PC-3 (cell line): ENCODE results near the gene PDE3B. TPM values are rescaled to one million over a fixed set of nuclear protein-coding genes. Genes with fewer than 3 reads are reported as not detected.
"Not testable (repeated sequence)": the region's sequence is repeated elsewhere in the genome, so short reads cannot be mapped to it uniquely, and the experiment has no call there.

Experiments
- ATAC-seq: fragments of 200-7000 bp; cut with Tn5 transposase; 2 replicates; pipeline ENCODE4 v1.9.1; 2020; ENCODE audit warnings: mild to moderate bottlenecking, moderate library complexity
- BruUV-seq: library from RNA; stranded (reverse); fragments of 400-500 nt; replicated peaks from 2 replicates; lab custom pipeline; 2021; lab: Mats Ljungman, UMichigan
- CTCF ChIA-PET: fragments of 300-600 bp; sonication (Branson Sonifier 250); formaldehyde crosslinking; loops from one replicate; lab custom pipeline; 2022; ENCODE audit warnings: antibody characterized with exemption; lab: Charles Lee
- POLR2A ChIA-PET: fragments of 300-600 bp; sonication (Branson Sonifier 250); formaldehyde crosslinking; loops from one replicate; lab custom pipeline; 2022; ENCODE audit warnings: antibody characterized with exemption; ENCODE audit not compliant: unreplicated experiment; lab: Charles Lee
- DNase-seq: peaks from one replicate; pipeline ENCODE4 v3.0.0-alpha.2; 2015
- H2AFZ ChIP-seq: fragments of 300-600 bp; sonication (generic); 2 replicates; pipeline ENCODE4 v1.6.0; 2016; ENCODE audit warnings: antibody characterized with exemption, low read length
- H3F3A ChIP-seq: fragments of 300-600 bp; sonication (generic); one replicate; pipeline ENCODE4 v1.6.0; 2017; ENCODE audit warnings: antibody characterized with exemption, low read length, control low read depth, mild to moderate bottlenecking; ENCODE audit not compliant: unreplicated experiment
- H3K27ac ChIP-seq: fragments of 300-600 bp; sonication (generic); 2 replicates; pipeline ENCODE4 v1.5.1; 2016; ENCODE audit warnings: mild to moderate bottlenecking, low read length
- H3K27me3 ChIP-seq: fragments of 300-600 bp; sonication (generic); 2 replicates; pipeline ENCODE4 v1.6.1; 2016; ENCODE audit warnings: low read length, mixed read lengths
- H3K36me3 ChIP-seq: fragments of 300-600 bp; sonication (generic); 2 replicates; pipeline ENCODE4 v1.6.1; 2016; ENCODE audit warnings: low read depth, mixed run types, low read length, mixed read lengths
- H3K4me1 ChIP-seq: fragments of 300-600 bp; sonication (generic); 2 replicates; pipeline ENCODE4 v1.5.1; 2016; ENCODE audit warnings: low read length; ENCODE audit not compliant: insufficient read depth
- H3K4me2 ChIP-seq: fragments of 300-600 bp; sonication (generic); 2 replicates; pipeline ENCODE4 v1.6.0; 2016; ENCODE audit warnings: low read length
- H3K4me3 ChIP-seq: fragments of 300-600 bp; sonication (generic); 2 replicates; pipeline ENCODE4 v1.5.1; 2016; ENCODE audit warnings: mild to moderate bottlenecking, low read length, mixed read lengths
- H3K79me2 ChIP-seq: fragments of 300-600 bp; sonication (generic); 2 replicates; pipeline ENCODE4 v1.6.1; 2017; ENCODE audit warnings: low read length, mixed read lengths
- H3K9ac ChIP-seq: fragments of 300-600 bp; sonication (generic); 2 replicates; pipeline ENCODE4 v1.6.0; 2016; ENCODE audit warnings: mild to moderate bottlenecking, low read length
- H3K9me2 ChIP-seq: fragments of 300-600 bp; sonication (generic); replicated peaks from 2 replicates; pipeline ENCODE4 v1.6.1; 2016; ENCODE audit warnings: mixed run types, low read length, mixed read lengths
- H3K9me3 ChIP-seq: fragments of 300-600 bp; sonication (generic); 2 replicates; pipeline ENCODE4 v1.6.1; 2016; ENCODE audit warnings: low read length, mixed read lengths
- H4K20me1 ChIP-seq: fragments of 300-600 bp; sonication (generic); 2 replicates; pipeline ENCODE4 v1.6.1; 2016; ENCODE audit warnings: low read length, mixed read lengths
- EZH2 ChIP-seq: fragments of 300-600 bp; sonication (generic); IDR thresholded peaks from one replicate; pipeline ENCODE4 v1.6.1; 2017; ENCODE audit warnings: antibody characterized with exemption, mild to moderate bottlenecking, low read length; ENCODE audit not compliant: unreplicated experiment
- EZH2phosphoT487 ChIP-seq: fragments of 300-600 bp; sonication (generic); IDR thresholded peaks from 2 replicates; pipeline ENCODE4 v1.6.1; 2018; ENCODE audit warnings: mild to moderate bottlenecking, antibody characterized with exemption, low read length, borderline replicate concordance
- intact Hi-C: fragments of 100-400 bp; cut with micrococcal nuclease; formaldehyde crosslinking; loops from 2 replicates; pipeline ENCODE4 v1.9.0; 2023
- total RNA-seq: library from RNA; depleted of rRNA; stranded (reverse); fragments of >200 nt; gene quantifications from 2 replicates; pipeline ENCODE4 v1.2.3, GENCODE V29; 2014
- TF ChIP-seq, protein P1 (sequence below): fragments of 300-600 bp; sonication (generic); conservative IDR thresholded peaks from 2 replicates; pipeline ENCODE4 v1.5.1; 2017; ENCODE audit warnings: antibody characterized with exemption, low read depth, mild to moderate bottlenecking, low read length

PDE3B gene
- total RNA-seq, 1 experiment from 2014 or later = 0.11 TPM

DNA sequence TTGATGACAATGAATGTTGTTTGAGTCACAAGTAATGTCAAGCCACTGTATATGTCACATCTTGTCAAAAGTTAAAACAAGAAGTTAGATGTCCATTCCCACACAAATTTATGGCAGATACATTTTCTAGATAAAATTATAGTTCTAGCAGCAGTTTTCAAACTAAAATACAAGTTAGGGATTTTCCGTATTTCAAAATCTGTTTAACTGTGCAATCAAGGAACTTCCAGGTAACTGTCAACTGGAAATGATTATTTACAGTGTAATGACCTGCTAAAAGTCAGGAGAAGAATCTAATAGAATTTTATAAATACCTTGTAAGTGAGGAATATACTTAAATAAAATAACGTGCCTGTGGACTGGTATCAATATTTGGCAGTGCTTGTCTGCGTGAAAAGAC, 111.5 kb downstream of the PDE3B start:
- Histone ChIP-seq H3K4me1 (no peaks in the 10 kb centered on the region), H3K27ac (no peak overlapping the region), H3F3A (no peaks in the 10 kb centered on the region), H3K4me2 (no peak overlapping the region), H2AFZ (no peak overlapping the region), H3K4me3 (no peak overlapping the region), H3K36me3 (no peaks in the 10 kb centered on the region), H3K27me3 (0 out of 2 replicates have a peak, but pooled peaks cover 6% of the 10 kb centered on the region), H3K9me3 (no peaks in the 10 kb centered on the region), H3K9ac (no peak overlapping the region), H3K9me2 (no peaks in the 10 kb centered on the region), H4K20me1 (no peaks in the 10 kb centered on the region), H3K79me2 (no peaks in the 10 kb centered on the region)
- ChIA-PET CTCF (no interaction called here), POLR2A (no interaction called here)
- intact Hi-C loops = no loop called here
- TF ChIP-seq, protein P1, sequence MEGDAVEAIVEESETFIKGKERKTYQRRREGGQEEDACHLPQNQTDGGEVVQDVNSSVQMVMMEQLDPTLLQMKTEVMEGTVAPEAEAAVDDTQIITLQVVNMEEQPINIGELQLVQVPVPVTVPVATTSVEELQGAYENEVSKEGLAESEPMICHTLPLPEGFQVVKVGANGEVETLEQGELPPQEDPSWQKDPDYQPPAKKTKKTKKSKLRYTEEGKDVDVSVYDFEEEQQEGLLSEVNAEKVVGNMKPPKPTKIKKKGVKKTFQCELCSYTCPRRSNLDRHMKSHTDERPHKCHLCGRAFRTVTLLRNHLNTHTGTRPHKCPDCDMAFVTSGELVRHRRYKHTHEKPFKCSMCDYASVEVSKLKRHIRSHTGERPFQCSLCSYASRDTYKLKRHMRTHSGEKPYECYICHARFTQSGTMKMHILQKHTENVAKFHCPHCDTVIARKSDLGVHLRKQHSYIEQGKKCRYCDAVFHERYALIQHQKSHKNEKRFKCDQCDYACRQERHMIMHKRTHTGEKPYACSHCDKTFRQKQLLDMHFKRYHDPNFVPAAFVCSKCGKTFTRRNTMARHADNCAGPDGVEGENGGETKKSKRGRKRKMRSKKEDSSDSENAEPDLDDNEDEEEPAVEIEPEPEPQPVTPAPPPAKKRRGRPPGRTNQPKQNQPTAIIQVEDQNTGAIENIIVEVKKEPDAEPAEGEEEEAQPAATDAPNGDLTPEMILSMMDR = no peak
- TF ChIP-seq EZH2phosphoT487 (no peak), EZH2 (no peak)
- BruUV-seq = no TSS peak
- no peak for ATAC-seq
- DNase-seq = no peak

DNA sequence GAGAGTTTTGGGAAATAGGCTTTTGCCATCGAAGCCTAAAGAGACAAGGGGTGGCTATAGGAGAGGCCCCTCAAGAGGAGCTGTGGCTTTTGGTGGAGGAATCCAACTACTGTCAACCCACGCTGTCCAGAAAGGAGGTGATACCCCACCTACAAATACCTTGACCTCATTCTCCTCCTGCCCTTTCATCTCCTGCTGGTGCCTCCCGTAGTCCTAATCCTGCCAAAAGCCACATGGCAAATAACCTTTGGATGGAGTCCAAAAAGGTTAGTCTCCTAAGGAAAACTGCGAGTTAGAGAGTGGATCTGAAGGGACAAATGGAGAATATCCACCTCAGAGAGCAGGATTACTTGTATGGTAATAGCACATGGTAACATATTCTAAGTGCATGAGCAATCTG, 112.7 kb downstream of the PDE3B start:
- no peak for ATAC-seq
- Histone ChIP-seq H3F3A (no peaks in the 10 kb centered on the region), H3K4me2 (no peak overlapping the region), H3K4me1 (no peaks in the 10 kb centered on the region), H3K27me3 (peaks cover 15% of the 10 kb centered on the region; the same call in 1 of the 2 replicates), H3K36me3 (no peaks in the 10 kb centered on the region), H3K4me3 (no peak overlapping the region), H3K27ac (no peak overlapping the region), H3K9me3 (no peaks in the 10 kb centered on the region), H2AFZ (no peak overlapping the region), H3K9ac (no peak overlapping the region), H4K20me1 (no peaks in the 10 kb centered on the region), H3K79me2 (no peaks in the 10 kb centered on the region), H3K9me2 (no peaks in the 10 kb centered on the region)
- ChIA-PET CTCF (no interaction called here), POLR2A (no interaction called here)
- no TSS peak for BruUV-seq
- no peak for TF ChIP-seq EZH2
- TF ChIP-seq, protein P1 = no peak
- TF ChIP-seq EZH2phosphoT487 = no peak
- no peak for DNase-seq
- intact Hi-C loops = no loop called here

DNA sequence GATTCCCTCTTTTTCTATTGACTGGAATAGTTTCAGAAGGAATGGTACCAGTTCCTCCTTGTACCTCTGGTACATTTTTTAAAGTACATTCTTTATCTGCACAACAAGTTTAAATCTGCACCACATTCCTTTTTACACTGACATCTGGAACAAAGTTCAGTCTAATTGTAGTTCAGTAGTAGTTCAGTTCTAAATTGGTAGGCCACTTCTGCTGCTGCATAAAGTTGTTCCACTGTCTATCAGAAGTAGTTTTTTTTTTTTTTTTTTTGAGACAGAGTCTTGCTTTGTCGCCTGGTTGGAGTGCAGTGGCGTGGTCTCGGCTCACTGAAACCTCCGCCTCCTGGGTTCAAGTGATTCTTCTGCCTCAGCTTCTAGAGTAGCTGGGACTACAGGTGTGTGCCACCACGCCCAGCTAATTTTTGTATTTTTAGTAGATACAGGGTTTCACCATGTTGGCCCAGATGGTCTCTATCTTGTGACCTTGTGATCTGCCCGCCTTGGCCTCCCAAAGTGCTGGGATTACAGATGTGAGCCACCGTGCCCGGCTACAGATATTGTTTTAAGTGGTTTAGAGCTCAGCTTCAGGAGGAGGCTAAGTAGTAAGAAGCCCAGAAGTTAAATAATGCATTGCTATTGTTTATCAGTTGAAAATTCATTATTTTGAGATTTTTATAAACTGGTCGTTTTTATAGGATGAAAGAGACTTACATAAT, 115.9 kb downstream of the PDE3B start:
- H3K9ac ChIP-seq, H2AFZ ChIP-seq, H3K27ac ChIP-seq, DNase-seq, H3K9me3 ChIP-seq, BruUV-seq, H3K36me3 ChIP-seq, ATAC-seq, H3K4me2 ChIP-seq, H3K4me3 ChIP-seq, H3K79me2 ChIP-seq, H3F3A ChIP-seq, intact Hi-C loops, H3K9me2 ChIP-seq, POLR2A ChIA-PET, H3K4me1 ChIP-seq, CTCF ChIA-PET, H4K20me1 ChIP-seq: not testable (repeated sequence)
- peaks cover 25% of the 10 kb centered on the region for H3K27me3 ChIP-seq
